Fibroblast of lung (primary cell): Measurements from ENCODE around the gene CRADD. TPM values are rescaled to one million over a fixed set of nuclear protein-coding genes. Genes with fewer than 3 reads are reported as not detected.

Experiments used
- DNase-seq, 2 donors: peaks; one replicate each; pipeline versions ENCODE4 v3.0.0 to v3.0.0-alpha.2; 2010; ENCODE audit warnings: low read depth in 2 of 2
- H2AFZ ChIP-seq: 2 replicates; pipeline ENCODE4 v1.5.1; 2012; ENCODE audit warnings: low read length, control low read depth, inconsistent platforms
- H3K27ac ChIP-seq: 2 replicates; pipeline ENCODE4 v1.5.1; 2011; ENCODE audit warnings: low read length, control low read depth; ENCODE audit not compliant: insufficient read depth
- H3K27me3 ChIP-seq: 2 replicates; pipeline ENCODE4 v1.5.1; 2011; ENCODE audit warnings: mild to moderate bottlenecking, low read length; ENCODE audit not compliant: control insufficient read depth, insufficient read depth
- H3K36me3 ChIP-seq: 2 replicates; pipeline ENCODE4 v1.5.1; 2011; ENCODE audit warnings: low read length; ENCODE audit not compliant: control insufficient read depth, insufficient read depth
- H3K4me1 ChIP-seq: 2 replicates; pipeline ENCODE4 v1.5.1; 2011; ENCODE audit warnings: low read length; ENCODE audit not compliant: control insufficient read depth, insufficient read depth; ENCODE audit errors: extremely low read depth
- H3K4me2 ChIP-seq: 2 replicates; pipeline ENCODE4 v1.5.1; 2011; ENCODE audit warnings: low read length, control low read depth; ENCODE audit not compliant: insufficient read depth; ENCODE audit errors: extremely low read depth
- H3K4me3 ChIP-seq, 4 experiments: fragments of 200-600 bp in 1 of 4; sonication (generic) in 1 of 4; replicated peaks in 1 of 4; 2 replicates each; pipeline ENCODE4 v1.5.1; 2011 to 2016; ENCODE audit warnings: low read length in 4 of 4, low read depth in 3 of 4, mild to moderate bottlenecking in 3 of 4, control low read depth in 2 of 4, inconsistent platforms in 1 of 4, mixed read lengths in 1 of 4; ENCODE audit not compliant: insufficient read depth in 1 of 4; ENCODE audit errors: control extremely low read depth in 1 of 4
- H3K79me2 ChIP-seq: 2 replicates; pipeline ENCODE4 v1.5.1; 2012; ENCODE audit warnings: mild to moderate bottlenecking, low read length, inconsistent platforms; ENCODE audit not compliant: control insufficient read depth, insufficient read depth
- H3K9ac ChIP-seq: 2 replicates; pipeline ENCODE4 v1.5.1; 2011; ENCODE audit warnings: mild to moderate bottlenecking, low read length, control low read depth; ENCODE audit not compliant: insufficient read depth
- H3K9me3 ChIP-seq: 2 replicates; pipeline ENCODE4 v1.5.1; 2012; ENCODE audit warnings: low read depth, low read length; ENCODE audit not compliant: control insufficient read depth, insufficient read depth
- H4K20me1 ChIP-seq: 2 replicates; pipeline ENCODE4 v1.5.1; 2011; ENCODE audit warnings: low read length; ENCODE audit not compliant: control insufficient read depth, insufficient read depth; ENCODE audit errors: extremely low read depth
- EZH2 ChIP-seq: IDR thresholded peaks from 2 replicates; pipeline ENCODE4 v1.5.1; 2012; ENCODE audit warnings: low read length, control low read depth, mild to moderate bottlenecking; ENCODE audit errors: missing control alignments
- polyA plus RNA-seq, 2 donors: library from polyadenylated mRNA; depleted of rRNA in 1 of 2; stranded (reverse) in 1 of 2; unstranded in 1 of 2; fragments of >200 nt; gene quantifications; 2 replicates each; pipeline ENCODE4 v1.2.1, GENCODE V29; 2011 to 2012; ENCODE audit warnings: missing spikeins in 1 of 2
- total RNA-seq: library from RNA; depleted of rRNA; stranded (reverse); fragments of >200 nt; gene quantifications from 2 replicates; pipeline ENCODE4 v1.2.1, GENCODE V29; 2014
- TF ChIP-seq, protein P1 (sequence below), 2 donors: IDR thresholded peaks in 1 of 2; conservative IDR thresholded peaks in 1 of 2; 1 replicate in 1 of 2; 2 replicates in 1 of 2; pipeline ENCODE4 v1.5.1; 2011 to 2012; ENCODE audit warnings: low read length in 2 of 2, control low read depth in 1 of 2, inconsistent platforms in 1 of 2, low read depth in 1 of 2, mild to moderate bottlenecking in 1 of 2

CRADD gene
- total and polyA plus RNA-seq, 2 donors (not counting 1 experiment from before 2014, with no cell fraction given), result 13.5 to 21.1 TPM

DNA sequence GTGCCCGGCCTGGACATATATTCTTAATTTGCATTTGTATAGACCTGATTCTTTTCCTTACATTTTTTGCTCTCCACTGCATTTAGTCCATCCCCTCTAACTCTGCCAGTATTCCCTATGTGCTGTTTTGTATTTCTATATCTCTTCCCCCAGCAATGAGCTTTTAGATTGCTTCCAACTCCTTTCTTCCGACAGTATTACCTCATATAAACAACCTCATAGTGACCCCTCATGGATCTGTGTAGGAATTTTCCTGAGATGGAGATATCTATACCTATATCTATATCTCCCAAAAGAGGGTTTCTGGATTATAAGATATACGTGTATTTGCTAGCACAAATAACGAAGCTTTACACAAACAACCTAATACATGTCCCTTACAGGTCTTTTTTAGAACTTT lies 161.9 kb downstream of the CRADD start:
- Histone ChIP-seq H3K4me1 (peaks cover 2% of the 10 kb centered on the region), H3K79me2 (no peaks in the 10 kb centered on the region), H3K4me2 (no peak overlapping the region), H3K36me3 (no peaks in the 10 kb centered on the region), H2AFZ (no peak overlapping the region), H3K4me3 (no peak overlapping the region), H3K27me3 (no peaks in the 10 kb centered on the region), H3K9me3 (no peaks in the 10 kb centered on the region), H3K9ac (no peak overlapping the region), H3K27ac (no peak overlapping the region), H4K20me1 (no peaks in the 10 kb centered on the region)
- TF ChIP-seq, protein P1, sequence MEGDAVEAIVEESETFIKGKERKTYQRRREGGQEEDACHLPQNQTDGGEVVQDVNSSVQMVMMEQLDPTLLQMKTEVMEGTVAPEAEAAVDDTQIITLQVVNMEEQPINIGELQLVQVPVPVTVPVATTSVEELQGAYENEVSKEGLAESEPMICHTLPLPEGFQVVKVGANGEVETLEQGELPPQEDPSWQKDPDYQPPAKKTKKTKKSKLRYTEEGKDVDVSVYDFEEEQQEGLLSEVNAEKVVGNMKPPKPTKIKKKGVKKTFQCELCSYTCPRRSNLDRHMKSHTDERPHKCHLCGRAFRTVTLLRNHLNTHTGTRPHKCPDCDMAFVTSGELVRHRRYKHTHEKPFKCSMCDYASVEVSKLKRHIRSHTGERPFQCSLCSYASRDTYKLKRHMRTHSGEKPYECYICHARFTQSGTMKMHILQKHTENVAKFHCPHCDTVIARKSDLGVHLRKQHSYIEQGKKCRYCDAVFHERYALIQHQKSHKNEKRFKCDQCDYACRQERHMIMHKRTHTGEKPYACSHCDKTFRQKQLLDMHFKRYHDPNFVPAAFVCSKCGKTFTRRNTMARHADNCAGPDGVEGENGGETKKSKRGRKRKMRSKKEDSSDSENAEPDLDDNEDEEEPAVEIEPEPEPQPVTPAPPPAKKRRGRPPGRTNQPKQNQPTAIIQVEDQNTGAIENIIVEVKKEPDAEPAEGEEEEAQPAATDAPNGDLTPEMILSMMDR (conservative IDR thresholded peaks at IDR 0.05 in 1 of 2, IDR thresholded peaks at IDR 0.05 in 1 of 2; ENCODE audit: low read depth in 1 of 2, low read length in 2 of 2), result no peak
- no peak for TF ChIP-seq EZH2
- DNase-seq, result peak in 1 of 2 donors; percentile 57

DNA sequence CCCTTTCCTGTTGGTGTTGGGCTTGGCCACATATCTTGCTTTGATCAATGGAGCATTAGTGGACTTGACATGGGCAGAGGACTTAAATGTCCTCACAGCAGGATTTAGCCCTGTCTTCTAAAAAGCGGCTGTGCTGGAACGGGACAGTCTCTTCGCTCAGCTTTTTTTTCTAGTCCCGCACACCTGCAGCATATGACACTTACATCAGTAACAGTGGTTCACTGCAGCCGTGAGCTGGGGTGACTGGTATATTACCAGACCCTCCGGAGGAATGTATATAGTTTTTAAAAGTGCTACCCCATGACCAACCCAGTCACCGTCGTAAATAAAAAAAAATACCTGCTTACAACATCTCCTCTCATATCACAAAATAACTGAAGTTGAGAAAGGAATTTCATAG lies 164.5 kb downstream of the CRADD start:
- Histone ChIP-seq H2AFZ (no peak overlapping the region), H3K27ac (no peak overlapping the region), H3K9me3 (no peaks in the 10 kb centered on the region), H3K4me1 (no peaks in the 10 kb centered on the region), H4K20me1 (no peaks in the 10 kb centered on the region), H3K36me3 (no peaks in the 10 kb centered on the region), H3K4me2 (no peak overlapping the region), H3K27me3 (no peaks in the 10 kb centered on the region), H3K9ac (peak overlapping the region; percentile 1), H3K4me3 (no peak overlapping the region), H3K79me2 (no peaks in the 10 kb centered on the region)
- DNase-seq, result no peak
- TF ChIP-seq, protein P1 (conservative IDR thresholded peaks at IDR 0.05 in 1 of 2, IDR thresholded peaks at IDR 0.05 in 1 of 2; ENCODE audit: low read depth in 1 of 2, low read length in 2 of 2), result no peak
- TF ChIP-seq EZH2, result no peak

DNA sequence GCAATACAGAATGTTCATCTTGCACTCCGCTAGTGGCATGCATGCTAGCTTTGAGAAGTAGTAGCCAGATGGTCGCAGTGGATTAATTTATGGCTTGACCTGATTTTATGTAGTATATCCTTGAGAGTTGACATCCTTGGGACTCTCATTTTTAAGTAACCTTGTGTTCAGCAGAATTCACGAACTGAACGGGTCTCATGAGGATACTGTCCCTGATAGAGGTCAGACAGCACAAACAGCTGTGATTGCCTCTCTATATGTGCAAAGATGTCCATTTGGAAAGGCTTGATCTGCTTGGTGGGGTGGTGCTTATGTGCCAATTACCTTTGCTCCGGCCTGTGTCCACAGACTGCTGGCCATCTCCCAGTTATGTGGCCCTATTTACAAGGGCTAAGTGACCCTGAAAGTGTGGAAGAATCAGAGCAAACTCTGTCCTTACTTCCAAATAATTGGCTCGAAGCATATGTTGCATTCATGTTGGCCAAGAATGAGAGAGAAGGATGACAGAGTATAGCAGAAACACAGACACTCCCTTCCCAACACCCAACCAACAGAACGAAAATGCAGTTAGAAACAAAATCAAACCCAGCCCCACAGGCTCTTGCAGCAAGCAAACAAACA lies 167.1 kb downstream of the CRADD start:
- Histone ChIP-seq H3K4me1 (no peaks in the 10 kb centered on the region), H3K27me3 (no peaks in the 10 kb centered on the region), H3K4me3 (no peak overlapping the region), H4K20me1 (no peaks in the 10 kb centered on the region), H3K4me2 (no peak overlapping the region), H3K27ac (no peak overlapping the region), H3K9me3 (no peaks in the 10 kb centered on the region), H3K79me2 (no peaks in the 10 kb centered on the region), H3K36me3 (no peaks in the 10 kb centered on the region), H3K9ac (no peak overlapping the region), H2AFZ (no peak overlapping the region)
- TF ChIP-seq EZH2, result no peak
- TF ChIP-seq, protein P1 (conservative IDR thresholded peaks at IDR 0.05 in 1 of 2, IDR thresholded peaks at IDR 0.05 in 1 of 2; ENCODE audit: low read depth in 1 of 2, low read length in 2 of 2), result no peak
- no peak for DNase-seq
